Ectodermal cell (in vitro differentiated cells): ENCODE results near the gene ASTN2.
"Not testable (repeated sequence)": the region's sequence is repeated elsewhere in the genome, so short reads cannot be mapped to it uniquely, and the experiment has no call there.

Source experiments
- H3K27ac ChIP-seq: 2 replicates; pipeline ENCODE4 v1.7.0; 2013; ENCODE audit warnings: mild to moderate bottlenecking, low read depth, low read length; ENCODE audit not compliant: insufficient read depth, poor library complexity, severe bottlenecking
- H3K27me3 ChIP-seq: 2 replicates; pipeline ENCODE4 v1.7.0; 2013; ENCODE audit warnings: mild to moderate bottlenecking, low read length; ENCODE audit not compliant: insufficient read depth, control insufficient read depth, poor library complexity, severe bottlenecking
- H3K36me3 ChIP-seq: one replicate; pipeline ENCODE4 v1.7.0; 2013; ENCODE audit warnings: low read length; ENCODE audit not compliant: control insufficient read depth, insufficient read depth
- H3K4me1 ChIP-seq: one replicate; pipeline ENCODE4 v1.7.0; 2013; ENCODE audit warnings: low read length; ENCODE audit not compliant: control insufficient read depth, insufficient read depth
- H3K4me3 ChIP-seq: 2 replicates; pipeline ENCODE4 v1.7.0; 2013; ENCODE audit warnings: low read depth, low read length, control low read depth; ENCODE audit not compliant: insufficient read depth
- H3K9me3 ChIP-seq: 2 replicates; pipeline ENCODE4 v1.7.0; 2013; ENCODE audit warnings: mild to moderate bottlenecking, low read length, moderate library complexity; ENCODE audit not compliant: control insufficient read depth
- WGBS, 2 experiments: methylation state at CpG; one replicate each; pipeline ENCODE4 v1.1.7; 2013; ENCODE audit warnings: missing lambda C conversion rate in 2 of 2; 5-methylcytosine and 5-hydroxymethylcytosine counted together

The ASTN2 gene

DNA sequence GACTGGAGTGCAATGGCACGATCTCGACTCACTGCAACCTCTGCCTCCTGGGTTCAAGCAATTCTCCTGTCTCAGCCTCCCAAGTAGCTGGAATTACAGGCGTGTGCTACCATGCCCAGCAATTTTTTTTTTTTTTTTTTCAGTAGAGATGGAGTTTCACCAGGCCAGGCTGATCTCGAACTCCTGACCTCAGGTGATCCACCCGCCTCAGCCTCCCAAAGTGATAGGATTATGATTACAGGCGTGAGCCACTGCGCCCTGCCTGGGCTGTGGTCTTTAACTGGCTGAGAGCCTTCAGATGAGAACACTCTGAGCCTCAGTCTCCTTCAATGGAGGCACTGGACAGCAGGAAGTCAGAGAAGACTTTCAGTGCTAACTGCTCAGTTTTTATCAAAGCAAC, 576.4 kb downstream of the ASTN2 start:
- 90 to 95% methylated on average over 7 of the region's 7 CpGs for WGBS, 2 experiments
- not testable (repeated sequence) for H3K4me3 ChIP-seq, H3K9me3 ChIP-seq, H3K4me1 ChIP-seq, H3K36me3 ChIP-seq, H3K27ac ChIP-seq, H3K27me3 ChIP-seq

DNA sequence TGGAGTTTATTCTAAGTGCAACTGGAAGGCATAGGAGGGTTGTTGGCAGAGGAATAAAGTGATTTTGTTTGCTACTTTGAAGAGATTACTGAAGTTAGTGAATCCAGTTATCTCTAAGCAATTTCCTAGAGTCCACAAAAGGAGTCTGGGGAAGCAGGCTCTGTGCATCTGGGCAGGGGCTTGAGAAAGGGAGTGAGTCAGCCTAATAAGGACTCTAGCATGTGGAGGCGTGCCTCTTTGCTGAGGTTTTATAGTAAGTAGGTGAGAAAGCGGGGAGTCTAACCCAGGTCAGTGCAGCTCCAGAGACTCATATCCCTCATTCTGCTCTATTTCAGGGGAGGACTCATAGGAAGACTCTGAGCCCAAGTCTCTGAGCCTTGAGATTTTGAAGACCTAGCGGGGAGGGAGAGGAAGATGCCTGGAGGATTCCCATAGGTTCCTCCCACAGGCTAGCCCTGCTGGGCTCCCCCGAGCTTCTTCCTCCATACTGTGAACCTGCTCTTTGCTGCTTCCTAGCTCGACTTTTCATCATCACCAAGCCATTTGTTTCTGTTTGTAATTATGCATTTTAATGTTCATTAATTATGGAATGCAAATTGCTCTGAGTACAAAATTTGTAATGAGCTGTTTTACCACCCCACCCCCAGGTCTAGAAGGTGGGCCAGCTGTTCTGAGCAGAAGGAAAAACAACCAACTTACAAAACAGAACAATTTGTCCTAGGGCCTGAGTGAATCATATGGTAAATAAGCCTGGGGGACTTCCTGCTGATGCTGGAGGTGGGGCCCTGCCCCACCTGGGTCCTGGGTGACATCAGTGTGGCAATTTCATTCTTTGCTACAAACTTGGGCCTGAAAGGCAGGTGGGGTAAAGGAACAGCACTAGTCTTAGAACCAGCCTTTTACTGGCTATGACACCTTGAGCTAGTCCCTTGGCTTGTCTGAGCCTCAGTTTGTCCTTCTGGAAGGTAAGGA, 577.6 kb downstream of the ASTN2 start:
- H3K9me3 ChIP-seq = no peaks in the 10 kb centered on the region
- WGBS, 2 experiments = 82 to 94% methylated on average over 3 to 4 of the region's 5 CpGs
- H3K36me3 ChIP-seq = no peaks in the 10 kb centered on the region
- H3K4me3 ChIP-seq = no peak overlapping the region
- H3K27ac ChIP-seq = no peak overlapping the region
- H3K27me3 ChIP-seq = no peaks in the 10 kb centered on the region
- no peaks in the 10 kb centered on the region for H3K4me1 ChIP-seq

DNA sequence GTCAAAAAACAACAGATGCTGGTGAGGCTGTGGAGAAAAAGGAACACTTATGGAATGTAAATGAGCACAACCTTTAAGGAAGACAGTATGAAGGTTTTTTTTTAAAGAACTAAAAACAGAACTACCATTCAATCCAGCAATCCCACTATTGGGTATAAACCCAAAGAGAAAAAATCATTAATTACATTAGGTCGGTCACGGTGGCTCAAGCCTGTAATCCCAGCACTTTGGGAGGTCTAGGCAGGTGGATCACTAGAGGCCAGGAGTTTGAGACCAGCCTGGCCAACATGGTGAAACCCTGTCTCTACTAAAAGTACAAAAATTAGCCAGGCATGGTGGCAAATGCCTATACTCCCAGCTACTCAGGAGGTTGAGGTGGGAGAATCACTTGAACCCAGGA, 584.5 kb downstream of the ASTN2 start:
- not testable (repeated sequence) for H3K9me3 ChIP-seq, H3K4me1 ChIP-seq, H3K27me3 ChIP-seq, H3K27ac ChIP-seq, H3K4me3 ChIP-seq, H3K36me3 ChIP-seq
- WGBS, 2 experiments = 86 to 89% methylated on average over 2 of the region's 2 CpGs

DNA sequence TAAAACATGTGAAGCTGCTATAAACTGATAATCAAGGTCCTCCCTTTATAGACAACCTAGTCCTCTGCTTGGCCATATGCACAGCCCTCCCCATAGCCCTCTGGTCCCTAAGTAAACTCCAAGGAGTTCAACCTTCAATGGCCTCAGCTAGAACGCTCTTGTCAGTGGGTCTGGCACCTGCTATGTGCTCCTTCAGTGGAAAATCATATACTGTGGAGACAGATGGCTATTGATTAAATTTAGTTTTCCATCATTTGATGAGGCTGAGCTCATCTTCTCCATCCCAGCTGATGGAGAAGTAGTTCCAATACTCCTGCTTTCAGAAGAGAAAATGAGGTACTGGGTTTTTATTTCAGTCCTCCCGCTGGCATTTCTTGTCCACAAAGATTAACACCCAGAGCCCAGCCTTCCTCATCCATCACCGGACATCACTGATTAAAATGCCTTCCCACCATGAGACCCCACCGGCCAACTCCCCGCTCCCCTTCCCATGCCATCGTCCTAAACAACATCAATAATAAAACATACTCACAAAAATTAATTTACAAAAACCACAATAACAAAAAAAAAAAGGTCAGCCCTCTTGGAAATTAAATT, 593.1 kb downstream of the ASTN2 start:
- 87 to 94% methylated on average over 6 of the region's 6 CpGs for WGBS, 2 experiments
- H3K36me3 ChIP-seq = no peaks in the 10 kb centered on the region
- no peaks in the 10 kb centered on the region for H3K4me1 ChIP-seq
- no peaks in the 10 kb centered on the region for H3K9me3 ChIP-seq
- H3K27me3 ChIP-seq = no peaks in the 10 kb centered on the region
- no peak overlapping the region for H3K27ac ChIP-seq
- H3K4me3 ChIP-seq = no peak overlapping the region

DNA sequence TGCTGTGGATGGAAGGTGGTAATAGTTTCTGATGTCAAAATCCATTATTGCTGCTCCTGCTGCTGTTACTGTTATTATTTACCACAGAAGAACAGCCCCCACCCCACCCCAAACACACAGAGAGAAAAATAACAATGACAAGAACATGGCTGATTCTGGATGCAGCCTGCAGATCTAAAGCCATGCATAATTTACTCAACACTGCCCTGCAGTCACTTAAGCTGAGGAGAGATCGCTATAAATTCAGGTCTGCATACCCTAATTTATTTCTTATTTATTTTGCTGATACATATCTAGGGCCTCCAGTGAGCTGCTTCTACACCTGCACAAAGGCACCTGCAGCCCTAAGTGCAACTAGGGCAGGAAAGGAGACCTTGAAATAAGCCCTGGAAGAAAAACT, 595.7 kb downstream of the ASTN2 start:
- Histone ChIP-seq H3K27me3 (no peaks in the 10 kb centered on the region), H3K27ac (no peak overlapping the region)
- WGBS, 2 experiments = 81 to 90% methylated on average over 1 of the region's 1 CpG

DNA sequence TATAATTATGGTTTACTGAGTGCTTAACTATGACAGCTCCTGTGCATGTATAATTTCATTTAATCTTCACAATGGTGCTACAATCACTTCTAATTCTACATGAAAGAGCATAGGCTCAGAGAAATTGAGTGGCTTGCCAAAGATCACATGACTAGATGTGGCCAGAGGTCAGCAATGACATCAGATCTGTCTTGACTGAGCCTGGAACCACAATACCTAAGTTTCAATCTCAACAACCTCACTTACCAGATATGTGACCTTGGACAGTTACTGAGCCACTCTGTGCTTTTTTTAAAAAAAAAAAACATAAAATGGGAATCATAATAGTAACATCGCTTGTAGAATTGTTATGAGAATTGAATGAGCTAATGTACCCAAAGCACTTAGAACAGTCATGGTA, 597.1 kb downstream of the ASTN2 start:
- Histone ChIP-seq H3K9me3 (no peaks in the 10 kb centered on the region), H3K36me3 (no peaks in the 10 kb centered on the region), H3K27me3 (no peaks in the 10 kb centered on the region), H3K27ac (no peak overlapping the region), H3K4me3 (no peak overlapping the region), H3K4me1 (no peaks in the 10 kb centered on the region)
- 100% methylated on average over 1 of the region's 1 CpG for WGBS, 2 experiments

More for the DNA sequence above, 595.7 kb downstream of the ASTN2 start:
- Histone ChIP-seq H3K36me3 (no peaks in the 10 kb centered on the region), H3K4me1 (no peaks in the 10 kb centered on the region), H3K4me3 (no peak overlapping the region), H3K9me3 (no peaks in the 10 kb centered on the region)

DNA sequence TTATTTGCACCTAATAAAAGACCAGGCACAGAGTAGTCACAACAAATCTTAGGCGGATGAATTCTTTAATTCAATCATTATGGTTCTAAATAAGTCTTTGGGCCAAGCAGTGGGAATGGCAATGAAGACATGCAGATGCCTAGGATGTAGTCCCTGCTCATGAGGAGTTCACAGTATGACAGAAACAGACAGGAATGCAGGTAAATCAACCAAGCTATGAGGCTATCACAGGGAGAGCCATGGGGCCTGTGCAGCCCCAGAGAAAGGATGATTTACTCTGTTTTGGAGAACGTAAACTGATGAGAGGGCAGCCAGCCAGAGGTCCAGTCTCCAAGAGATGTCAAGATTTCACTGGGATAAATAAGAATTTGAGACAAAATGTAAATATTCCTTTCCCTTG, 598.4 kb downstream of the ASTN2 start:
- Histone ChIP-seq H3K27ac (no peak overlapping the region), H3K36me3 (no peaks in the 10 kb centered on the region), H3K27me3 (no peaks in the 10 kb centered on the region), H3K4me1 (no peaks in the 10 kb centered on the region), H3K9me3 (no peaks in the 10 kb centered on the region), H3K4me3 (no peak overlapping the region)
- 95 to 96% methylated on average over 2 of the region's 2 CpGs for WGBS, 2 experiments

DNA sequence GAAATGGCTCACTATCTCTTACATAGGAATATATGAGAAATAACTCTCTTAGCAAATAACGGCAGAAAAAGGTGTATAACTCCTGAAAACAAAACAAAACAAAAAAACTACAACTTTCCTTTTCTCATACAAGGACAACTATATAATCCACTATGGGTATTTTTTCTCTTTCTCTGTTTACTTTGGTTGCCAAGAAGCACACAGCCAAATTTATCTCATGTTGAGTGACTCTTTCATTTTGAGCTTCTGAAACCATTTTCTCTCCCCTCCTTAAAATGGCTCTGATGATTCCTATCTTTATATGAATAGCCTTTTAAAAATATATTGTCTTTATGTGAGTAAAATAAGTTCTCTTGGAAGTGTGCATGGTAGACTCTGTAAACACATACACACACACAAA, 599.0 kb downstream of the ASTN2 start:
- Histone ChIP-seq H3K4me3 (no peak overlapping the region), H3K27me3 (no peaks in the 10 kb centered on the region)
- 86 to 93% methylated on average over 1 of the region's 1 CpG for WGBS, 2 experiments

DNA sequence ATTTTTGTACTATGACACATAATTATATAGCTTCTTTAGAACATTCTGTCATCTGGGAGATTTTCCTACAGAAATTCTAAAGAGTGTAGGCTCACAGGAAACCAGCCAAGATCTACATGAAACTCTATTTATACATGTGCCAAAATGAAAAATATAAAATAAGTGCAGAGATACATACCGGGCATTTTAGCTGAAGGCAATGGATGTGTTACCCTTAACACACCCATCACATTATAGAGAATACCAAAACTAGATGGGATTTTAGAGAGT, 601.9 kb downstream of the ASTN2 start:
- Histone ChIP-seq H3K4me3 (no peak overlapping the region), H3K27ac (no peak overlapping the region), H3K36me3 (no peaks in the 10 kb centered on the region), H3K4me1 (no peaks in the 10 kb centered on the region), H3K9me3 (no peaks in the 10 kb centered on the region), H3K27me3 (no peaks in the 10 kb centered on the region)
- WGBS, 2 experiments = 100% methylated on average over 1 of the region's 1 CpG; no CpG with 5 or more reads in 1 of the 2 experiments

More for the DNA sequence above, 599.0 kb downstream of the ASTN2 start:
- Histone ChIP-seq H3K36me3 (no peaks in the 10 kb centered on the region), H3K27ac (no peak overlapping the region), H3K9me3 (no peaks in the 10 kb centered on the region), H3K4me1 (no peaks in the 10 kb centered on the region)

DNA sequence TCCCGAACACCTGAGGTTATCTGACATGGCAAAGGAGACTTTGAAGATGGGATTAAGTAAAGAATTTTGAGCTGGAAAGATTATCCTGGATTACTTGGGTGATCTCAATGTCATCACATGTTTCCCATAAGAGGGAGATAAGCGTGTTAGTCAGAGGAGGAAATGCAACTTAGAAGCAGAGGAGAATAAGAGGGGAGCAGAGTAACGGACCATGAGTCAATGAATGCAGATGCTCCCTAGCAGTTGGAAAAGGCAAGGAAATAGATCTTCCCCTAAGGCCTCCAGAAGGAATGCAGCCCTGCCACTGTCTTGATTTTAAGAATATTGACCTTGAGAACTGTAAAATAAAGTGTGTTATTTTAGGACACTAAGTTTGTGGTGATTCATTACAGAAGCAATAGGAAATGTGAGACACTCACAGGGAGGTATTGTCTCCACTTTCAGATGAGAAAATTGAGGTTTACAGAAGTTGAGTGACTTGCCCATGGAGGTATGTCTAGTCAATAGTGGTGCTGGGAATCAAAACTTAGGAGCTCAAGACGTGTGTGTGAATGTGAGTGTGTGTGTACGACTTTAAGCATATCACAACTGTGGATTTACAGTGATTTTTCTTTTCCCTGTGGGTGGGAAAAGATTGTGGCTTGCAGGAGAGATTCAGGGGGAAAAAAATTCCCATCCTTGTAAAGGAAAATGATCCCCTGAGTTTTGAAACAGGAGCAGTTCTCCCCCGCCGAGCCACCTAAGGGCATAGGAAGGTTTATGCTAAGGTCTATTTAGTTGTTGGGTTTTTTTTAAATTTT, 602.4 kb downstream of the ASTN2 start:
- no peak overlapping the region for H3K4me3 ChIP-seq
- no peaks in the 10 kb centered on the region for H3K27me3 ChIP-seq
- 82 to 83% methylated on average over 6 to 7 of the region's 7 CpGs for WGBS, 2 experiments
- no peaks in the 10 kb centered on the region for H3K36me3 ChIP-seq
- H3K27ac ChIP-seq = no peak overlapping the region
- no peaks in the 10 kb centered on the region for H3K4me1 ChIP-seq
- no peaks in the 10 kb centered on the region for H3K9me3 ChIP-seq
